Lower lobe of right lung (tissue), 2 donors: ENCODE results near the gene ABL1. TPM values are rescaled to one million over a fixed set of nuclear protein-coding genes. Genes with fewer than 3 reads are reported as not detected.

Source experiments
- ATAC-seq, 2 donors: fragments of 200-7000 bp; cut with Tn5 transposase; one replicate each; pipeline ENCODE4 v1.9.1; 2020 to 2022; ENCODE audit warnings: mild to moderate bottlenecking in 2 of 2, moderate library complexity in 2 of 2
- DNase-seq: peaks from one replicate; pipeline ENCODE4 v3.0.0-alpha.2; 2020
- H3K27ac ChIP-seq: fragments of 200-600 bp; one replicate; pipeline ENCODE4 v1.8.0; 2022
- H3K27me3 ChIP-seq: fragments of 200-600 bp; one replicate; pipeline ENCODE4 v1.8.0; 2022; ENCODE audit warnings: low read depth
- H3K36me3 ChIP-seq: fragments of 200-600 bp; one replicate; pipeline ENCODE4 v1.8.0; 2022; ENCODE audit warnings: mild to moderate bottlenecking
- H3K4me1 ChIP-seq: fragments of 200-600 bp; one replicate; pipeline ENCODE4 v1.8.0; 2022
- H3K4me3 ChIP-seq: fragments of 200-600 bp; one replicate; pipeline ENCODE4 v1.8.0; 2022; ENCODE audit warnings: mild to moderate bottlenecking
- H3K9me3 ChIP-seq: fragments of 200-600 bp; one replicate; pipeline ENCODE4 v1.8.0; 2022
- CTCF ChIP-seq: fragments of 200-600 bp; IDR thresholded peaks from one replicate; pipeline ENCODE4 v1.8.0; 2022; ENCODE audit warnings: antibody characterized with exemption, mild to moderate bottlenecking
- intact Hi-C: fragments of 100-400 bp; cut with DNase I; formaldehyde crosslinking; loops from one replicate; pipeline ENCODE4 v1.11.0; 2022
- long read RNA-seq: library from polyadenylated mRNA; unstranded; transcript quantifications from one replicate; pipeline ENCODE4 v2.0.0, GENCODE V29; 2021
- total RNA-seq: library from RNA; stranded (reverse); fragmentation: NEBNext Ultra II Directional; extraction: Animal tissue kit (Norgen Biotek cat#: 25700); gene quantifications from one replicate; pipeline ENCODE4 v1.2.1, GENCODE V29; 2021
- donor health status: DM: no; HTN: yes; CAD: no; lungs with severe emphysema.

The ABL1 gene
- total RNA-seq, result 50.2 TPM
- long read RNA-seq, full-length matches to known transcripts, result 4 of 73 reads
- long read RNA-seq, partial matches to known transcripts, result 21 of 73 reads
- long read RNA-seq, other reads (novel, unspliced or antisense), result 48 of 73 reads

GRCh38 chr9:130834371-130835336 is at the start of gene ABL1:
Gene ABL1 (plus strand): TSS chr9:130835254. CDS start chr9:130835447, 193 bp downstream.
- DNase-seq (peak; percentile 80), ATAC-seq (peak; percentile 92 to 95)
- Histone ChIP-seq H3K4me3 (peak within 1 kb of the TSS; percentile 72), H3K36me3 (no peaks in the 10 kb centered on the region), H3K9me3 (no peaks in the 10 kb centered on the region), H3K27ac (peak within 1 kb of the TSS; percentile 88), H3K27me3 (no peaks in the 10 kb centered on the region), H3K4me1 (peaks cover 49% of the 10 kb centered on the region)
- no peak for TF ChIP-seq CTCF
- intact Hi-C loops, result no loop called here

- peaks cover 10% of the 10 kb centered on the region for H3K9me3 ChIP-seq
- intact Hi-C loops, result no loop called here
- H3K27me3 ChIP-seq, result no peaks in the 10 kb centered on the region
- TF ChIP-seq CTCF, result no peak
- peaks cover 15% of the 10 kb centered on the region for H3K4me1 ChIP-seq
- ATAC-seq (no peak), DNase-seq (no peak)
- H3K27ac ChIP-seq, result no peak overlapping the region
- no peak overlapping the region for H3K4me3 ChIP-seq
- no peaks in the 10 kb centered on the region for H3K36me3 ChIP-seq
These were observed 49.0 kb upstream of the ABL1 start for GRCh38 chr9:130785940-130786508.

- Histone ChIP-seq H3K9me3 (peaks cover 10% of the 10 kb centered on the region), H3K4me3 (no peak overlapping the region), H3K36me3 (no peaks in the 10 kb centered on the region), H3K27me3 (no peaks in the 10 kb centered on the region), H3K27ac (no peak overlapping the region), H3K4me1 (peaks cover 11% of the 10 kb centered on the region)
- DNase-seq (no peak), ATAC-seq (no peak)
- intact Hi-C loops, result no loop called here
- no peak for TF ChIP-seq CTCF
These were observed 48.5 kb upstream of the ABL1 start for GRCh38 chr9:130786526-130786925.

- Histone ChIP-seq H3K4me1 (peaks cover 6% of the 10 kb centered on the region), H3K9me3 (peaks cover 10% of the 10 kb centered on the region), H3K36me3 (no peaks in the 10 kb centered on the region), H3K4me3 (no peak overlapping the region), H3K27ac (no peak overlapping the region), H3K27me3 (no peaks in the 10 kb centered on the region)
- TF ChIP-seq CTCF, result no peak
- DNase-seq, result no peak
- intact Hi-C loops, result no loop called here
- ATAC-seq, result no peak
These were observed 45.0 kb upstream of the ABL1 start for GRCh38 chr9:130789747-130790672.
